ENCODE results near the gene MAP2.

- TF ChIP-seq CTCF (conservative IDR thresholded peaks at IDR 0.05; ENCODE audit: low read depth in 2 of 2) (no peak), EZH2 (IDR thresholded peaks at IDR 0.05; ENCODE audit: low read depth, unreplicated experiment) (no peak), REST (IDR thresholded peaks at IDR 0.05; ENCODE audit: unreplicated experiment) (no peak), EZH2phosphoT487 (IDR thresholded peaks at IDR 0.05; ENCODE audit: unreplicated experiment) (no peak), POLR2AphosphoS5 (IDR thresholded peaks at IDR 0.05; ENCODE audit: low read depth) (no peak), STAT1 (IDR thresholded peaks at IDR 0.05; ENCODE audit: unreplicated experiment) (no peak), ETS1 (IDR thresholded peaks at IDR 0.05) (no peak), ZNF114 (CRISPR knock-in tag; IDR thresholded peaks at IDR 0.05) (no peak)
Observed at GRCh38 chr2:209495855-209496585, 72.2 kb downstream of the MAP2 start.

Data from GM23338 (cell line).